HG02588 (cell line): ENCODE data around the gene COL4A2.
"Not testable (repeated sequence)": the region's sequence is repeated elsewhere in the genome, so short reads cannot be mapped to it uniquely, and the experiment has no call there.

Experiments used
- ATAC-seq: cut with Tn5 transposase; IDR thresholded peaks from one replicate; pipeline ENCODE4 v1.9.1; 2021; ENCODE audit warnings: mild to moderate bottlenecking, moderate library complexity; ENCODE audit not compliant: unreplicated experiment

The COL4A2 gene

DNA sequence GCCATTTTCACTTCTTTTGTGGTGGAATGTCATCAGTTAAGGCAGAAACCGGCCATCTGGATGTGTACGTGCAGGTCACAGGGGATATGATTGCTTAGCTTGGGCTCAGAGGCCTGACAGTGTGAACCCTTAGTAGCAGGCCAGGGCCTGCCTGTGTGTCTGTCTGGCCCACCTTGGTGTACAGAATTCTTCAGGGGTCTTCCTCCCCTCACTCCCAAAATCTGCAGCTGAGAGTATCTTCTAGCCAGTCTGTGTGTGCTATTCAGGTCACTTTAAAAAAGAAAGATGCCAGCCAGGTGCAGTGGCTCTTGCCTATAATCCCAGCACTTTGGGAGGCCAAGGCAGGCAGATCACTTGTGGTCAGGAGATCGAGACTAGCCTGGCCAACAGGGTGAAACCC lies 179.8 kb downstream of the COL4A2 start:
- not testable (repeated sequence) for ATAC-seq

DNA sequence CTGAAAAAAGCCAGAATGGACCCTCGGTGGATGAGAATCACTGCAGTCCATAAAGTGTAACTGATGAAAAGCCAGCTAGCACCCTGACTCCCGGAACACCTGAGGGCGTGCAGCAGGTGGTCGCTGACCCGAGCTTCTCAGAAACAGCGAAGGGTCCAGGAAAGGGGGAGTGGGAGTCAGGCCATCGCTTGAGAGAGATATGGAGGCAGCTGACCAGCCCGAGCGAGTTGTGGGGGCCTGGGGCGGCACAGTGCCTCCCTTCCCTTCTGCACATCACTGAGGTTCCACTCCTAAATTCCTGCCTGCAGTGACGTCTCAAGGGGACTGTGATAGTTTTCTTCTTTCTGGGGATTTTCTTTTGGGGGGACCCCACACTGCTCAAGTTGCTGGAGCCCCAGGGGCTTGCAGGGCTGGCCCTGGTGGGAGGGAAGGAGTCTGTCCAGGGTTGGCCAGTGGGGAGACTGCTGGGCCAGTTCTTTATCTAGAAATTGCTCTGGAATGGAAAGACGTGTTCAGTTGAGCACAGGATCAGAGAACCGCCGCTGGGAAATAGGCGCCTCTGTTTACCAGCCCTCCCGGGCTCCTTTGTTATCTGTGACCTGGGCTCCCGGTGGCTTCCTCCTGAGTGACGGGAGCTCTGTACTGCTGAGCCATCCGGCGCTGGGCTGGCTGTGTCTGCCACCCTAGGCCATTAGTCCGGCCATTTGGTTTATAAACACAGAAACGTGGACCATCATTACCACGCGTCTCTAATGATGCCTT lies 183.1 kb downstream of the COL4A2 start:
- ATAC-seq = no peak

DNA sequence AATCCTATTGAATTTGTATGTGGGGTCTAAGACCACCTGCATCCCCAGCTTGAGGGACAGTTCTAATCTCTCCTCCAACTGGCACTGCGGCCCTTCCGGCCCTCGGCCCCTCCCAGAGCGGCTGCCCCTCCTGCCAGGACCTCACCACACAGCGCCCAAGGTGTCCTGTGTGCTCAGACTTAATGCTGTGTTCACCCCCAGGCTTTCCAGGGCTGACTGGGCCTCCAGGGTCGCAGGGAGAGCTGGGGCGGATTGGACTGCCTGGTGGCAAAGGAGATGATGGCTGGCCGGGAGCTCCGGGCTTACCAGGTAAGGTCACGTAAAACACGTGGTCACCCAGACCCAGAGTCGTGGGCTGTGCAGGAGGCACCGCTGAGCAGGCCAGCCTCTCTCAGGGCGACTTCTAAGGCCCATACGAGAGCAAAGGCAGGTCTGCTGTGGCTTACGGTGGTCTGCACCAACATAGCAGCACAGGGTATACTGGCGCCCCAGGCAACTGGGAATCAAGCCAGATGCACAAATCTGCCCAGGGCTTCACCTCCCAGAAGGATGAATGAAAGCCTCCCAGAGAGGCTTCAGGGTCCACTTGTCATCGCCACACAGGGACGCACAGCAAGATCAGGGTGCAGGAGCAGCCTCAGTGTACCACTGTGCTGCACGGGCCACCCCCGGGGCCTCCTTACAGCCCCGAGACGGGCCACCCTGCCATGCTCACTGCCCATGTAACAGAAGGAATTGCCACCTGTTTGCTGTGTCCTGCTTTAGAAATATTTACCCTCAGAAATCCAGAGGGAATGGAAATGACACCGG lies 185.0 kb downstream of the COL4A2 start:
- no peak for ATAC-seq

DNA sequence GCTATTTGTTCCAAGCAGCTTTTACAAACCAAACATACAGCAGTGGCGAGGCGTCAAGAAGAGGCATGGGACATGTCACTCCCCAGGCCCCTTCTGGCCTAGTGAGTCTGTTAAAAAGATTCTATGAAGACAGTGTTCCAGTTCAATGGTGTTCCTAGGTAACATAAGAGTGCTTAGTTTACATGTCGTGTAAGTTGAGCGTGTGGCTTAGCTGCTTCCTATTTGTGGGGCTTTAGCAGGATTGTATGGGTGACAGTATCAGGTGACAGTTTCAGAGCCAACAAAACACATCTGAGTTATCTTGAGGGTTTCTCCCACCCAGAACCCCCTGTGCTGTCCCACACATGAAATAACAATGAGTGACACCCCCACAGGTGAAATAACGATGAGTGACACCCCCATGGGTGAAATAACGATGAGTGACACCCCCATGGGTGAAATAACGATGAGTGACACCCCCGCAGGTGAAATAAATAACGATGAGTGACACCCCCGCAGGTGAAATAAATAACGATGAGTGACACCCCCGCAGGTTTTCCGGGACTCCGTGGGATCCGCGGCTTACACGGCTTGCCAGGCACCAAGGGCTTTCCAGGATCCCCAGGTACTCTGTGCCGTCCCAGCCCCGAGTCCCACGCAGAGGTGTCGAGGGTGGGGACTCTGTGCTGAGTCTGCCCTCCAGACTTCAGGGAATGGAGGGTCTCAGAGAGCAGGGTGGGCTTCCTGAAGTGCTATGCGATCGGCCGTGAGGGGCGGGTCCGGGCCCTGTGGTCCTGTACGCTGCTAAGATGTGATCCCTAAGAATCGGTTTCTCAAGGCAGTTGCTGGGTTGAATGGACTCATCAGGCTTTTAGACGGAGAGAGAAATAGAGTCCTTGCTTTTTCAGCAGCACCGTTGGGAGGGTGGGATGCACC lies 185.9 kb downstream of the COL4A2 start:
- ATAC-seq = no peak

DNA sequence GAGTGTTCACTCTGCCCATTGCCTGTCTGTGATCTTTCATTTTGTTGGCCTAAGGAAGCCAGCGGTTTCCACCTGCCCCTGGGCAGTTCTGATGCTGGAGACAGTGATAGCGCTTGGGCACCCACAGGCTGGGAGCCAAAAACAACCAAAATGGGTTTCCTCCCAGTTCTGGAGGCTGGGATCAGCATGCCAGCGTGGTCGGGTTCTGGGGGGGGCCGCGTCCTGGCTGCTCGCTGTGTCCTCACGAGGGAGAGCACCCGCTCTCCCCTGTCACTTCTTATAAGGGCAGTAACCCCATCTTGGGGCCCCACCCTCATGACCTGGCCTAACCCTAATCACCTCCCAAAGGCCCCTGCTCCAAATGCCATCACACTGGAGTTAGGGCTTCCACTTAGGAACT lies 186.5 kb downstream of the COL4A2 start:
- no peak for ATAC-seq

DNA sequence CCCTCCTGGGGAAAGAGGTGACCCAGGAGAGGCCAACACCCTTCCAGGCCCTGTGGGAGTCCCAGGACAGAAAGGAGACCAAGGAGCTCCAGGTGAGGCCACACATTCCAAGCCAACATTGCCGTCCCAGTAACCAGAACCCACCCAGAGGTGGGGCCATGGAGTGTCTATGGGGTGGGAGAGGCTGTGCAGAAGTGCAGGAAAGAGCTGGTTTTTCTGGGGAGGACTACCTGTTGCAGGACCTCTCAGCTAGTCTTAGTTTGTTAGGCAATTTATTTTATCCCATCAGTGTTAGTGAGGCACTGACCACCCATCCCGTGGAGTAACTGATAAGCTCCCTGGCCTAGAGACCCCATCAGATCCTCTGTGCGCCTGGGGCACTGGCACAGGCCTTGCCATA lies 188.3 kb downstream of the COL4A2 start:
- ATAC-seq = no peak

DNA sequence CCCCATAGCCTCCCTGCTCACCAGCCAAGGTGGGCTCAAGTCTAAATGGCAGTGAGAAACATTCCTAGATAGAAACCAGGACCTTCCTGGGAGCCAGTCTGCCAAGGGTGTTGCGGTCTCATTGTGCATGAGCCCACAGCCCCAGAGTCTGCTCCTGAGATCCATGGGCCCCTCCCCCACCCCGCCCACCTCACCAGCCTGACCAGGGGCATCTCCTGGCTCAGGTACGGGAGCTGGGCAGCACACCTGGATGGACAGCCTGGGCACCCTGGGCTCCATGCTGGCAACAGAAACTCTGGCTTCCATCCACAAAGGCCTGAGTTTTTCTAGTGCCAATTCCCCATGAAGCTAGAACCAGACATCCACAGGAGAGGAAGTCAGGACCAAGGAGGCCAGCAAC lies 188.8 kb downstream of the COL4A2 start:
- no peak for ATAC-seq

DNA sequence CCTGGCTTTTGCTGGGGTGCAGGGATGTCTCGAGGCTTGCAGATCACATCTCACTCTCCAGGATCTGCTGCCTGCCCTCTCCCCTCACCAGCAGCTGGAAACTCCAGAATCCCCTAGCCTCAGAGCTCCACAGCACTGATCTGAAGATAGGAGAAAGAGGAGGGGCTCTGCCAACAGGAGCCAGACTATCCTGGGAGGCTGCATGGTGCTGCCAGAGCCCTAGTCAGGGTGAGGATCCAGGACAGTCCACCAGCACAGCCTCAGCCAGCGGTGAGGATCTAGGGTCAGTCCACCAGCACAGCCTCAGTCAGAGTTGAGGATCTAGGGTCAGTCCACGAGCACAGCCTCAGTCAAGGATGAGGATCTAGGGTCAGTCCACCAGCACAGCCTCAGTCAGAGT lies 189.2 kb downstream of the COL4A2 start:
- ATAC-seq = no peak

DNA sequence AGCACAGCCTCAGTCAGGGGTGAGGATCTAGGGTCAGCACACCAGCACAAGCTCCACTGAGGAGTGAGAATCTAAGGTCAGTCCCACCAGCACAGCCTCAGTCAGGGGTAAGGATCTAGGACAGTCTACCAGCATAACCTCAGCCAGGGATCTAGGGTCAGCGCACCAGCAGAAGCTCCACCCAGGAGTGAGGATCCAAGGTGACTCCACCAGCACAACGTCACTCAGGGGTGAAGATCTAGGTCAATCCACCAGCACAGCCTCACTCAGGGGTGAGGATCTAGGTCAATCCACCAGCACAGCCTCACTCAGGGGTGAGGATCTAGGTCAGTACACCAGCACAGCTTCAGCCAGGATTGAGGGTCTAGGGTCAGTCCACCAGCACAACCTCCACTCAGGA lies 189.9 kb downstream of the COL4A2 start:
- no peak for ATAC-seq

DNA sequence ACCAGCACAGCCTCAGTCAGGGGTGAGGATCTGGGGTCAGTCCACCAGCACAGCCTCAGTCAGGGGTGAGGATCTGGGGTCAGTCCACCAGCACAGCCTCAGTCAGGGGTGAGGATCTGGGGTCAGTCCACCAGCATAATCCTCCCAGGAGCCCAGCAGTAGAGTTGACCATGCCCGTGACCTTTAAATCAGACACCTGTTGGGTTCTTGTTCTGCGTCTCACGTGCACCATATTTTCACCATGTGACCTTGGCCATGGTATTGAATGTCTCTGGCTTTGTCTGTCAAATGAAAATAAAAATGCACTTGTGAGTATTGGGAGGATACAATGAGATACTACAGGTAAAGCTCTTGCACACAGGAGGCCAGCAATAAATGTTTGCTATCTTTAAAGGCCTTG lies 190.8 kb downstream of the COL4A2 start:
- not testable (repeated sequence) for ATAC-seq

DNA sequence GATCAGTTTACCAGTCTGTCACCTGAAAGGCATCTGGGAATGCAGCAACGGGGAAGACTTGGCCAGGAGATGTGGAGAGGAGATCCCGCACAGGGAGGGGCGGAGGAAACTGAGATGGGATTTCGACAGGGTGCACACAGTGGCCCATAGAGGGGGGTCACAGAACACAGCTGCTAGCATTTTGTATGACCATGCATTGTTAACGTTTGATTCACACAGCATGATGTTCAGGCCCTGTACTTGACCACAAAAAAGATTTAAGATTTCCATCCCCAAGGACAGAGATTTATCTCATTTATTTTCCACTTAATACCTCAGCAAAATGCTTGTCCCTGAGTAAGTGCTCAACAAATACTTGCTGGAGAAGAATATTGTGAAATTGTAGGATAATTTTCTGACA lies 191.2 kb downstream of the COL4A2 start:
- no peak for ATAC-seq

DNA sequence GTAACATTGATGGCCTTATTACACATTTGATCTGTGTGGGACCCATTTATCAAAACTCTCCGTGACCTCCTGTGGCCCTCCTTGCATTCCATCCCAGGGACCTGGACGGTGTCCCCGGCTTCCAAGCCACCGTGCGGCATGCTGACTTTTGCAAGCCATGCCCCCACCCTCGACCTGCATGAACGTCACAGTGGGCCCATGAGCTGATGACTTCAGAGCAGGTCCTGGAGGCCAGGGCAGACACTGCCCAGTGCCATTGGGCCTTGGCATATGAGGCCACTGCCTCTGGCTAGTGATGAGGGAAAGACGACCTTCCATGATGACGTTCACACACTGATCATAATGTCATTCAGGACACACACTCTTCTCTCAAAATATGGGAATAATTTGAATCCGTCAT lies 191.7 kb downstream of the COL4A2 start:
- no peak for ATAC-seq

DNA sequence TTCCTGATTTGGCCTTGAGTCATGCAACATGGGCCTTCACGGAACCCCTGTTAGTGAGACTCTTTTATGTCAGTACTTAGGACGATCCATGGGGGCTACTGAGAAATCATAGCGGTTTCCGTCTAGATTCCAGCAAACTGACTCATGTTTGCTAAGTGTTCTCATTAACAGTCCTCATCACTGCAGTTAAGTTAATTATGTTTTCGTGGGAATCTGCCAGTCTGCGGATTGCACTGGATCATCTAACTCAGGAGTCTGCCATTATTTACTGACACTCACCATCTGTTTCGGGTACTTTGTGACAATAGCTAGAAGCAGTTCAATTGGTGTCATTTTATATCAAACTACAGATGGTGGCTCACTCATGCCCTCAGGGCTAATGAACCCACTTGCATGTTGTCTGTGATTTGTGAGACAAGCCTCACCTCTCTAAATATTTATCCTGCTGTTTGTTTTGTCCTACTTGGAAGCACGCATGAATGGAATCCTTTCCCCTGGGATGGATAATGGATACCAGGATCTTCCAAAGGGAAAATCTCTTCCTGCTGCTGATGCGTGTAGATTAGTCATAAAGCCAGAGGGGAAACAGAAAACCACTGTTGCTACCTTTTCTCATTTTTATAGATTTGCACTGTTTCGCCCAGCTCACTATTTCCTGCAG lies 192.7 kb downstream of the COL4A2 start:
- no peak for ATAC-seq

DNA sequence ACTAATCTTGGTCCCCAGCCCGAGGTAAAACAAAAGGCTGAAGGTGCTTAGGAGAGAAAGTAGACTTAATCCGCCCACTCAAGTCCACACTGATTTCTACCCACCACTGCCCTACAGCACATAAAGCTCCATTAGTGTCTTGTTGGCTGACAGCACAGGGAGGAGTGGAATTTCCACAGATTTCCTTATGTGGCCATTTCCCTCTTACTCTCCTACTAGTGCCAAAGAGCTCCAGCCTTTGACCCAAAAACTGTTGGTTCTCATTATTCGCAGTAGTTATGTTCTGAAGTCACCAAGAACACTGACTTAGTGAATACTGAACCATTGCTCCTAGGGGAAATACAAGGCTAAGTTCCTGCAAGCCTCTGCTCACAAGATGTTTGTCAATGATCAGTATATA lies 193.3 kb downstream of the COL4A2 start:
- no peak for ATAC-seq

DNA sequence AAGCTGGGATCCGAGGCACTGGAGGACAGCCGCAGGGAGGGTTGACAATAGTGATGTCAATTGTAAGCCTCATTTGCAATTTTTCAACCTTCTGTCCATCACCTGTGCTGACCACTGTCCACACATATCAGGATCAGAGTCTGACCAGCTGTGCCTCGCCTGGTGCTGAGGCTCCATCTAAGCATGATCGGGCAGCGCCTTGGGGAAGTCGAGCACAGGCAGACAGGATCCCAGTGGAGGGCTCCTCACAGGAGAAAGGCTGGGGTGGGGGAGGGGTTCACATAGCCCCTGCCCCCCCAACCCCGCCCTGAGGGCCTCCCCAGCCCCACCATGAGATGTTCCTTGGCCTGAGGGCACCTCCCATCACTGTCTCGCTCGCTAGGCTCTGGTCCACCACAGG lies 194.1 kb downstream of the COL4A2 start:
- ATAC-seq = no peak

DNA sequence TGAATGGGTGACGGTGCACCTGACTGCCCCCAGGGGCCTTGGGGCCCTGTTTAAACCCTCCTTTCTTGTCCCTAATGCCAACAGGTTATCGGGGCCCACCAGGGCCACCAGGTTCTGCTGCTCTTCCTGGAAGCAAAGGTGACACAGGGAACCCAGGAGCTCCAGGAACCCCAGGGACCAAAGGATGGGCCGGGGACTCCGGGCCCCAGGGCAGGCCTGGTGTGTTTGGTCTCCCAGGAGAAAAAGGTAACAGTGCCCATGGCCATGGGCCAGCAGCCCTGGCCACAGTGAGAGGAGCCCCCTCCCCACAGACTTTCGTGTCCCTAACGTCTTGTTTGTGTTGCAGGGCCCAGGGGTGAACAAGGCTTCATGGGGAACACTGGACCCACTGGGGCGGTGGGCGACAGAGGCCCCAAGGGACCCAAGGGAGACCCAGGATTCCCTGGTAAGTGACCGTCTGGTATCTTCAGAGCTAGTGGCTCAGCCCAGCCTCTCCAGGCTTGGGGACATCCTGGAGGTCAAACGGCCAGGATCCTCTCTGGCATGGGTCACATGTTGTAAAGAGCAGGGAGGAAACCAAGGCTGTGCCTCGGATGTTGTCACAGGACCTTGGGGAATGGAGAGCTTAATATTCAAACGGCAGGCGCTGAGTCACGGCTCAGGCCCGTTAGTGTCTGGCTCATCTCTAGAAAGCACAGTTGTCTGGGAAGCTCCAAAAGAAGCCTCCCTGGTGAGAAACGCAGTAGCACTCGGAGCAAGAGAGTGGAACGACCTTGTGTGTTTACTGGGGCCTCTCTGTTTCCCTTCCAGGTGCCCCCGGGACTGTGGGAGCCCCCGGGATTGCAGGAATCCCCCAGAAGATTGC lies 196.2 kb downstream of the COL4A2 start:
- no peak for ATAC-seq

DNA sequence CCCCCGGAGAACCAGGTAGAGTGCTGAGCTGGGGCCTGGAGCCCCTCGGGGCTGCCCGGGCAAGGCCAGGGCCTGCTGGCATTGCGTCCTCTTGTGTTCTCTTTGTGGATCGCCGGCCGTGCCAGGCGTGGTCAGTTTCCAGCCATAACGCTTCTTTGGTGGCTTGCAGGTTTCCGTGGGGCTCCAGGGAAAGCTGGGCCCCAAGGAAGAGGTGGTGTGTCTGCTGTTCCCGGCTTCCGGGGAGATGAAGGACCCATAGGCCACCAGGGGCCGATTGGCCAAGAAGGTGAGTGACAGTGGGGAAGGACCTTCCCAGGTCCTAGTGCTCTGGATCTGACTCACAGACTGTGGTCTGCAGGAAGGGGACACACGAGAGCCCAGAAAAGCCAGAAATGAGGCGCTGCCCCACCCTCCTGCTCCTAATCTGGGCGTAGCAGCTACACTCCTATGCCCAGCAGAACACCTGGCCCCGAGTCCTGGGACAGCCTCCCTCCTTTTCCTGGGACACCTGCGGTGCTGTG lies 197.0 kb downstream of the COL4A2 start:
- ATAC-seq = no peak

DNA sequence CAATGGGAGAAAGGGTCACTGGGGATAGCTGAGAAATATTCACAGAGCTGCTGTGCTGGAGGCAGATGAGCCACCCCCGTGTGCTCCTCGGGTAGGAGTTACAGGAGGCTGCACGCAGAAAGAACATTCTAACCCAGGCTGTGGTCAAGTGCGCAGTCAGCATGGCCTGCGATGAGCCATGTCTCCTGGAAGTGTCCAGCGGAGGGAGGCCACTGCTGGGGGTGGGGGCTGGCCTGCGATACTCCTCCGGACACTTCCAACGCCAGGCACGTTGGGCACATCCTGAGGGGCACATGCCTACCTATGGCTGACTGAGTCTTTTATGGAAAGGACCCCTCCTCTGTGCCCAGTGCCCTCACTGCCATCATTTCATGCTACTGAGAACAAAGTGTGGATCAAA lies 198.5 kb downstream of the COL4A2 start:
- no peak for ATAC-seq

DNA sequence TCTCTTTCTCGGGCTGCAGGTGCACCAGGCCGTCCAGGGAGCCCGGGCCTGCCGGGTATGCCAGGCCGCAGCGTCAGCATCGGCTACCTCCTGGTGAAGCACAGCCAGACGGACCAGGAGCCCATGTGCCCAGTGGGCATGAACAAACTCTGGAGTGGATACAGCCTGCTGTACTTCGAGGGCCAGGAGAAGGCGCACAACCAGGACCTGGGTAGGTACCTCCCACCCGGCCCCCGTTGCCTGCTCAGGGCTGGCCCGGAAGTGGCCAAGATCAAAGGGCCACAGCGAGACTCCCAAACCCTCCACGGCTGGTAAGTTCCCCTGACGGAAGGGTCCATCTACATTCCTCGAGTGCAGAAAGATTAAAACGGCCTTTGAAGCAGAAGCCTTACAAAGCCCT lies 199.3 kb downstream of the COL4A2 start:
- ATAC-seq = no peak
